Measurements from ENCODE around the gene ANKRD13A. TPM values are rescaled to one million over a fixed set of nuclear protein-coding genes. Genes with fewer than 3 reads are reported as not detected.
A peak's percentile ranks its signal among the peaks of the same experiment; 100 is the strongest.

Gene ANKRD13A
- total and polyA plus RNA-seq, 2 of the 13 experiments (the other 11 are each of a cell fraction or from before 2014, with no cell fraction given) = 34.1 to 41.6 TPM

DNA sequence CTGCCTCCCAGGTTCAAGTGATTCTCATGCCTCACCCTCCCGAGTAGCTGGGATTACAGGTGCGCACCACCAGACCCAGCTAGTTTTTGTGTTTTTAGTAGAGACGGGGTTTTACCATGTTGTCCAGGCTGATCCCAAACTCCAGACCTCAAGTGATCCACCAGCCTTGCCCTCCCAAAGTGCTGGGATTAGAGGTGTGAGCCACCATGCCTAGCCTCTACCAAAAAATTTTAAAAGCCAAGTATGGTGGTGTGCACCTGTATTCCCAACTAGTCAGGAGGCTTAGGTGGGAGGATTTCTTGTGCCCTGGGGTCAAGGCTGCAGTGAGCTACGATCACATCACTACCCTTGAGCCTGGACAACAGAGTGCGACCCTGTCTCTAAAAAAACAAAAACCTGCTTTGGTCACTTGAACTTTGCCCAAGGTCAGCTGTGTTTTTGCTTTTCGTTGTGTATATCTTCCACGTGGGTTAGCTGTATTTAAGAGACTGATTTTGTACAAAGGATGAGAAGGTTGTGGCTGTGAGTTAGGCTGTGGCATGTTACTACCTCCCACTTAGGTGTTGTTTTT, 36.4 kb downstream of the ANKRD13A start (continued):
- TF ChIP-seq, protein P1, sequence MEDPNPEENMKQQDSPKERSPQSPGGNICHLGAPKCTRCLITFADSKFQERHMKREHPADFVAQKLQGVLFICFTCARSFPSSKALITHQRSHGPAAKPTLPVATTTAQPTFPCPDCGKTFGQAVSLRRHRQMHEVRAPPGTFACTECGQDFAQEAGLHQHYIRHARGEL (CRISPR knock-in tag; IDR thresholded peaks at IDR 0.05) = no peak
- TF ChIP-seq, protein P2, sequence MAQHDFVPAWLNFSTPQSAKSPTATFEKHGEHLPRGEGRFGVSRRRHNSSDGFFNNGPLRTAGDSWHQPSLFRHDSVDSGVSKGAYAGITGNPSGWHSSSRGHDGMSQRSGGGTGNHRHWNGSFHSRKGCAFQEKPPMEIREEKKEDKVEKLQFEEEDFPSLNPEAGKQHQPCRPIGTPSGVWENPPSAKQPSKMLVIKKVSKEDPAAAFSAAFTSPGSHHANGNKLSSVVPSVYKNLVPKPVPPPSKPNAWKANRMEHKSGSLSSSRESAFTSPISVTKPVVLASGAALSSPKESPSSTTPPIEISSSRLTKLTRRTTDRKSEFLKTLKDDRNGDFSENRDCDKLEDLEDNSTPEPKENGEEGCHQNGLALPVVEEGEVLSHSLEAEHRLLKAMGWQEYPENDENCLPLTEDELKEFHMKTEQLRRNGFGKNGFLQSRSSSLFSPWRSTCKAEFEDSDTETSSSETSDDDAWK (CRISPR knock-in tag; IDR thresholded peaks at IDR 0.05) = no peak
- TF ChIP-seq, protein P3, sequence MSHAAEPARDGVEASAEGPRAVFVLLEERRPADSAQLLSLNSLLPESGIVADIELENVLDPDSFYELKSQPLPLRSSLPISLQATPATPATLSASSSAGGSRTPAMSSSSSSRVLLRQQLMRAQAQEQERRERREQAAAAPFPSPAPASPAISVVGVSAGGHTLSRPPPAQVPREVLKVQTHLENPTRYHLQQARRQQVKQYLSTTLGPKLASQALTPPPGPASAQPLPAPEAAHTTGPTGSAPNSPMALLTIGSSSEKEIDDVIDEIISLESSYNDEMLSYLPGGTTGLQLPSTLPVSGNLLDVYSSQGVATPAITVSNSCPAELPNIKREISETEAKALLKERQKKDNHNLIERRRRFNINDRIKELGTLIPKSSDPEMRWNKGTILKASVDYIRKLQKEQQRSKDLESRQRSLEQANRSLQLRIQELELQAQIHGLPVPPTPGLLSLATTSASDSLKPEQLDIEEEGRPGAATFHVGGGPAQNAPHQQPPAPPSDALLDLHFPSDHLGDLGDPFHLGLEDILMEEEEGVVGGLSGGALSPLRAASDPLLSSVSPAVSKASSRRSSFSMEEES (CRISPR knock-in tag; IDR thresholded peaks at IDR 0.05) = peak; percentile 70; the same call in 1 of the 2 replicates
- no peak for TF ChIP-seq PRPF4 (IDR thresholded peaks at IDR 0.05; ENCODE audit: low read depth, low read length, poor library complexity, severe bottlenecking)
- TF ChIP-seq, protein P4, sequence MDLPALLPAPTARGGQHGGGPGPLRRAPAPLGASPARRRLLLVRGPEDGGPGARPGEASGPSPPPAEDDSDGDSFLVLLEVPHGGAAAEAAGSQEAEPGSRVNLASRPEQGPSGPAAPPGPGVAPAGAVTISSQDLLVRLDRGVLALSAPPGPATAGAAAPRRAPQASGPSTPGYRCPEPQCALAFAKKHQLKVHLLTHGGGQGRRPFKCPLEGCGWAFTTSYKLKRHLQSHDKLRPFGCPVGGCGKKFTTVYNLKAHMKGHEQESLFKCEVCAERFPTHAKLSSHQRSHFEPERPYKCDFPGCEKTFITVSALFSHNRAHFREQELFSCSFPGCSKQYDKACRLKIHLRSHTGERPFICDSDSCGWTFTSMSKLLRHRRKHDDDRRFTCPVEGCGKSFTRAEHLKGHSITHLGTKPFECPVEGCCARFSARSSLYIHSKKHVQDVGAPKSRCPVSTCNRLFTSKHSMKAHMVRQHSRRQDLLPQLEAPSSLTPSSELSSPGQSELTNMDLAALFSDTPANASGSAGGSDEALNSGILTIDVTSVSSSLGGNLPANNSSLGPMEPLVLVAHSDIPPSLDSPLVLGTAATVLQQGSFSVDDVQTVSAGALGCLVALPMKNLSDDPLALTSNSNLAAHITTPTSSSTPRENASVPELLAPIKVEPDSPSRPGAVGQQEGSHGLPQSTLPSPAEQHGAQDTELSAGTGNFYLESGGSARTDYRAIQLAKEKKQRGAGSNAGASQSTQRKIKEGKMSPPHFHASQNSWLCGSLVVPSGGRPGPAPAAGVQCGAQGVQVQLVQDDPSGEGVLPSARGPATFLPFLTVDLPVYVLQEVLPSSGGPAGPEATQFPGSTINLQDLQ (CRISPR knock-in tag; IDR thresholded peaks at IDR 0.05) = no peak
- TF ChIP-seq HOXD1 (CRISPR knock-in tag; IDR thresholded peaks at IDR 0.05) = no peak
- TF ChIP-seq ZBTB8A (CRISPR knock-in tag; IDR thresholded peaks at IDR 0.05; ENCODE audit: borderline replicate concordance, low read depth) = no peak
- no peak for TF ChIP-seq EZH2 (conservative IDR thresholded peaks at IDR 0.05; ENCODE audit: low read depth, low read length)
- no peak for TF ChIP-seq MLLT10 (CRISPR knock-in tag; IDR thresholded peaks at IDR 0.05)
- TF ChIP-seq, protein P5, sequence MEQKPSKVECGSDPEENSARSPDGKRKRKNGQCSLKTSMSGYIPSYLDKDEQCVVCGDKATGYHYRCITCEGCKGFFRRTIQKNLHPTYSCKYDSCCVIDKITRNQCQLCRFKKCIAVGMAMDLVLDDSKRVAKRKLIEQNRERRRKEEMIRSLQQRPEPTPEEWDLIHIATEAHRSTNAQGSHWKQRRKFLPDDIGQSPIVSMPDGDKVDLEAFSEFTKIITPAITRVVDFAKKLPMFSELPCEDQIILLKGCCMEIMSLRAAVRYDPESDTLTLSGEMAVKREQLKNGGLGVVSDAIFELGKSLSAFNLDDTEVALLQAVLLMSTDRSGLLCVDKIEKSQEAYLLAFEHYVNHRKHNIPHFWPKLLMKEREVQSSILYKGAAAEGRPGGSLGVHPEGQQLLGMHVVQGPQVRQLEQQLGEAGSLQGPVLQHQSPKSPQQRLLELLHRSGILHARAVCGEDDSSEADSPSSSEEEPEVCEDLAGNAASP (CRISPR knock-in tag; IDR thresholded peaks at IDR 0.05; ENCODE audit: borderline replicate concordance) = peak; percentile 31; the same call in 1 of the 2 replicates
- peak; percentile 62; the same call in 1 of the 2 replicates for TF ChIP-seq CCDC6 (CRISPR knock-in tag; IDR thresholded peaks at IDR 0.05)
- no peak for TF ChIP-seq ZEB1 (IDR thresholded peaks at IDR 0.05; ENCODE audit: insufficient replicate concordance, low read depth)
- TF ChIP-seq, protein P6, sequence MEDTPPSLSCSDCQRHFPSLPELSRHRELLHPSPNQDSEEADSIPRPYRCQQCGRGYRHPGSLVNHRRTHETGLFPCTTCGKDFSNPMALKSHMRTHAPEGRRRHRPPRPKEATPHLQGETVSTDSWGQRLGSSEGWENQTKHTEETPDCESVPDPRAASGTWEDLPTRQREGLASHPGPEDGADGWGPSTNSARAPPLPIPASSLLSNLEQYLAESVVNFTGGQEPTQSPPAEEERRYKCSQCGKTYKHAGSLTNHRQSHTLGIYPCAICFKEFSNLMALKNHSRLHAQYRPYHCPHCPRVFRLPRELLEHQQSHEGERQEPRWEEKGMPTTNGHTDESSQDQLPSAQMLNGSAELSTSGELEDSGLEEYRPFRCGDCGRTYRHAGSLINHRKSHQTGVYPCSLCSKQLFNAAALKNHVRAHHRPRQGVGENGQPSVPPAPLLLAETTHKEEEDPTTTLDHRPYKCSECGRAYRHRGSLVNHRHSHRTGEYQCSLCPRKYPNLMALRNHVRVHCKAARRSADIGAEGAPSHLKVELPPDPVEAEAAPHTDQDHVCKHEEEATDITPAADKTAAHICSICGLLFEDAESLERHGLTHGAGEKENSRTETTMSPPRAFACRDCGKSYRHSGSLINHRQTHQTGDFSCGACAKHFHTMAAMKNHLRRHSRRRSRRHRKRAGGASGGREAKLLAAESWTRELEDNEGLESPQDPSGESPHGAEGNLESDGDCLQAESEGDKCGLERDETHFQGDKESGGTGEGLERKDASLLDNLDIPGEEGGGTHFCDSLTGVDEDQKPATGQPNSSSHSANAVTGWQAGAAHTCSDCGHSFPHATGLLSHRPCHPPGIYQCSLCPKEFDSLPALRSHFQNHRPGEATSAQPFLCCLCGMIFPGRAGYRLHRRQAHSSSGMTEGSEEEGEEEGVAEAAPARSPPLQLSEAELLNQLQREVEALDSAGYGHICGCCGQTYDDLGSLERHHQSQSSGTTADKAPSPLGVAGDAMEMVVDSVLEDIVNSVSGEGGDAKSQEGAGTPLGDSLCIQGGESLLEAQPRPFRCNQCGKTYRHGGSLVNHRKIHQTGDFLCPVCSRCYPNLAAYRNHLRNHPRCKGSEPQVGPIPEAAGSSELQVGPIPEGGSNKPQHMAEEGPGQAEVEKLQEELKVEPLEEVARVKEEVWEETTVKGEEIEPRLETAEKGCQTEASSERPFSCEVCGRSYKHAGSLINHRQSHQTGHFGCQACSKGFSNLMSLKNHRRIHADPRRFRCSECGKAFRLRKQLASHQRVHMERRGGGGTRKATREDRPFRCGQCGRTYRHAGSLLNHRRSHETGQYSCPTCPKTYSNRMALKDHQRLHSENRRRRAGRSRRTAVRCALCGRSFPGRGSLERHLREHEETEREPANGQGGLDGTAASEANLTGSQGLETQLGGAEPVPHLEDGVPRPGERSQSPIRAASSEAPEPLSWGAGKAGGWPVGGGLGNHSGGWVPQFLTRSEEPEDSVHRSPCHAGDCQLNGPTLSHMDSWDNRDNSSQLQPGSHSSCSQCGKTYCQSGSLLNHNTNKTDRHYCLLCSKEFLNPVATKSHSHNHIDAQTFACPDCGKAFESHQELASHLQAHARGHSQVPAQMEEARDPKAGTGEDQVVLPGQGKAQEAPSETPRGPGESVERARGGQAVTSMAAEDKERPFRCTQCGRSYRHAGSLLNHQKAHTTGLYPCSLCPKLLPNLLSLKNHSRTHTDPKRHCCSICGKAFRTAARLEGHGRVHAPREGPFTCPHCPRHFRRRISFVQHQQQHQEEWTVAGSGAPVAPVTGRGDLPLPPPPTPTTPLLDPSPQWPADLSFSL (CRISPR knock-in tag; IDR thresholded peaks at IDR 0.05) = peak; percentile 86

Measured in HepG2 (cell line).